HepG2 (cell line): ENCODE results near the gene ZNF559. TPM values are rescaled to one million over a fixed set of nuclear protein-coding genes. Genes with fewer than 3 reads are reported as not detected.
A peak's percentile ranks its signal among the peaks of the same experiment; 100 is the strongest.

Source experiments
- AHR ChIP-seq: IDR thresholded peaks from 2 replicates; pipeline ENCODE4 v1.6.1; 2018; ENCODE audit warnings: missing genetic modification reagents, missing compliant biosample characterization
- ATF6 ChIP-seq: sonication (generic); formaldehyde crosslinking; conservative IDR thresholded peaks from 2 replicates; pipeline ENCODE4 v1.4.0; 2020; ENCODE audit warnings: missing genetic modification reagents
- CBX2 ChIP-seq, 2 experiments: fragments of 200-600 bp in 1 of 2; sonication (generic); formaldehyde crosslinking in 1 of 2; IDR thresholded peaks; 2 replicates each; pipeline versions ENCODE4 v1.7.0 to v1.8.1; 2018 to 2022; ENCODE audit warnings: low read depth in 2 of 2, low read length in 1 of 2, mild to moderate bottlenecking in 1 of 2, missing genetic modification reagents in 1 of 2
- GABPA ChIP-seq, 2 experiments: IDR thresholded peaks; 2 replicates each; pipeline ENCODE4 v1.6.1; 2011 to 2016; ENCODE audit warnings: low read depth in 2 of 2, low read length in 1 of 2, missing biosample characterization in 1 of 2, missing genetic modification characterization in 1 of 2
- HOXA7 ChIP-seq: sonication (generic); formaldehyde crosslinking; IDR thresholded peaks from 2 replicates; pipeline ENCODE4 v1.8.1; 2022; ENCODE audit warnings: mild to moderate bottlenecking, missing genetic modification reagents, moderate library complexity
- NRL ChIP-seq: sonication (generic); formaldehyde crosslinking; IDR thresholded peaks from 2 replicates; pipeline ENCODE4 v1.5.0; 2020; ENCODE audit warnings: missing genetic modification reagents, mild to moderate bottlenecking, moderate library complexity, borderline replicate concordance
- PHF20 ChIP-seq: sonication (generic); formaldehyde crosslinking; IDR thresholded peaks from 2 replicates; pipeline ENCODE4 v1.5.0; 2020; ENCODE audit warnings: mild to moderate bottlenecking, missing genetic modification reagents
- ZNF598 ChIP-seq: sonication (generic); formaldehyde crosslinking; IDR thresholded peaks from 2 replicates; pipeline ENCODE4 v1.5.1; 2020; ENCODE audit warnings: mild to moderate bottlenecking, missing genetic modification reagents, borderline replicate concordance
- polyA plus RNA-seq, 8 experiments: library from polyadenylated mRNA; depleted of rRNA in 3 of 8; stranded (reverse) in 7 of 8; unstranded in 1 of 8; fragments of >200 nt; fragmentation: Illumina TruSeq in 4 of 8; extraction: Trizol in 4 of 8; gene quantifications; 2 replicates each; pipeline versions ENCODE4 v1.2.1 to v1.2.3, GENCODE V29; 2011 to 2016; ENCODE audit warnings: low read depth in 4 of 8, missing spikeins in 1 of 8, mixed read lengths in 1 of 8; ENCODE audit not compliant: insufficient read depth in 1 of 8
- total RNA-seq, 5 experiments: library from RNA; depleted of rRNA; stranded (reverse); fragments of >200 nt; fragmentation: Illumina TruSeq; extraction: Trizol; gene quantifications; 2 replicates each; pipeline ENCODE4 v1.2.3, GENCODE V29; 2016; ENCODE audit warnings: low read depth in 1 of 5
- TF ChIP-seq, protein P1 (sequence below): sonication (generic); formaldehyde crosslinking; IDR thresholded peaks from 2 replicates; pipeline ENCODE4 v1.4.0; 2020; ENCODE audit warnings: missing genetic modification reagents
- TF ChIP-seq, protein P2 (sequence below): sonication (generic); formaldehyde crosslinking; IDR thresholded peaks from 2 replicates; pipeline ENCODE4 v1.8.0; 2022; ENCODE audit warnings: mild to moderate bottlenecking, missing genetic modification reagents
- TF ChIP-seq, protein P3 (sequence below), 2 experiments: fragments of 450-650 bp in 1 of 2; sonication (generic) in 1 of 2; formaldehyde crosslinking in 1 of 2; IDR thresholded peaks; 2 replicates each; pipeline versions ENCODE4 v1.6.1 to v1.8.0; 2016 to 2022; ENCODE audit warnings: antibody characterized with exemption in 1 of 2, mild to moderate bottlenecking in 1 of 2, missing genetic modification reagents in 1 of 2

Gene ZNF559
- total and polyA plus RNA-seq, 2 of the 13 experiments (the other 11 are each of a cell fraction or from before 2014, with no cell fraction given), result 6.3 to 9.8 TPM

- TF ChIP-seq NRL (CRISPR knock-in tag) (no peak), GABPA (IDR thresholded peaks at IDR 0.05; ENCODE audit: low read depth, low read length) (no peak), GABPA (CRISPR knock-in tag; IDR thresholded peaks at IDR 0.05; ENCODE audit: low read depth) (0 out of 2 replicates have a peak, but pooled peaks have one; percentile 42), ATF6 (CRISPR knock-in tag) (no peak), HOXA7 (CRISPR knock-in tag) (no peak), ZNF598 (no peak), PHF20 (CRISPR knock-in tag) (peak; percentile 61), CBX2 (IDR thresholded peaks at IDR 0.05; ENCODE audit: low read depth, low read length) (no peak), CBX2 (CRISPR knock-in tag; IDR thresholded peaks at IDR 0.05; ENCODE audit: low read depth) (no peak), AHR (CRISPR knock-in tag) (no peak)
- TF ChIP-seq, protein P1, sequence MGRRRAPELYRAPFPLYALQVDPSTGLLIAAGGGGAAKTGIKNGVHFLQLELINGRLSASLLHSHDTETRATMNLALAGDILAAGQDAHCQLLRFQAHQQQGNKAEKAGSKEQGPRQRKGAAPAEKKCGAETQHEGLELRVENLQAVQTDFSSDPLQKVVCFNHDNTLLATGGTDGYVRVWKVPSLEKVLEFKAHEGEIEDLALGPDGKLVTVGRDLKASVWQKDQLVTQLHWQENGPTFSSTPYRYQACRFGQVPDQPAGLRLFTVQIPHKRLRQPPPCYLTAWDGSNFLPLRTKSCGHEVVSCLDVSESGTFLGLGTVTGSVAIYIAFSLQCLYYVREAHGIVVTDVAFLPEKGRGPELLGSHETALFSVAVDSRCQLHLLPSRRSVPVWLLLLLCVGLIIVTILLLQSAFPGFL (CRISPR knock-in tag), result no peak
- TF ChIP-seq, protein P2, sequence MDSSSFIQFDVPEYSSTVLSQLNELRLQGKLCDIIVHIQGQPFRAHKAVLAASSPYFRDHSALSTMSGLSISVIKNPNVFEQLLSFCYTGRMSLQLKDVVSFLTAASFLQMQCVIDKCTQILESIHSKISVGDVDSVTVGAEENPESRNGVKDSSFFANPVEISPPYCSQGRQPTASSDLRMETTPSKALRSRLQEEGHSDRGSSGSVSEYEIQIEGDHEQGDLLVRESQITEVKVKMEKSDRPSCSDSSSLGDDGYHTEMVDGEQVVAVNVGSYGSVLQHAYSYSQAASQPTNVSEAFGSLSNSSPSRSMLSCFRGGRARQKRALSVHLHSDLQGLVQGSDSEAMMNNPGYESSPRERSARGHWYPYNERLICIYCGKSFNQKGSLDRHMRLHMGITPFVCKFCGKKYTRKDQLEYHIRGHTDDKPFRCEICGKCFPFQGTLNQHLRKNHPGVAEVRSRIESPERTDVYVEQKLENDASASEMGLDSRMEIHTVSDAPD, result no peak
- TF ChIP-seq, protein P3, sequence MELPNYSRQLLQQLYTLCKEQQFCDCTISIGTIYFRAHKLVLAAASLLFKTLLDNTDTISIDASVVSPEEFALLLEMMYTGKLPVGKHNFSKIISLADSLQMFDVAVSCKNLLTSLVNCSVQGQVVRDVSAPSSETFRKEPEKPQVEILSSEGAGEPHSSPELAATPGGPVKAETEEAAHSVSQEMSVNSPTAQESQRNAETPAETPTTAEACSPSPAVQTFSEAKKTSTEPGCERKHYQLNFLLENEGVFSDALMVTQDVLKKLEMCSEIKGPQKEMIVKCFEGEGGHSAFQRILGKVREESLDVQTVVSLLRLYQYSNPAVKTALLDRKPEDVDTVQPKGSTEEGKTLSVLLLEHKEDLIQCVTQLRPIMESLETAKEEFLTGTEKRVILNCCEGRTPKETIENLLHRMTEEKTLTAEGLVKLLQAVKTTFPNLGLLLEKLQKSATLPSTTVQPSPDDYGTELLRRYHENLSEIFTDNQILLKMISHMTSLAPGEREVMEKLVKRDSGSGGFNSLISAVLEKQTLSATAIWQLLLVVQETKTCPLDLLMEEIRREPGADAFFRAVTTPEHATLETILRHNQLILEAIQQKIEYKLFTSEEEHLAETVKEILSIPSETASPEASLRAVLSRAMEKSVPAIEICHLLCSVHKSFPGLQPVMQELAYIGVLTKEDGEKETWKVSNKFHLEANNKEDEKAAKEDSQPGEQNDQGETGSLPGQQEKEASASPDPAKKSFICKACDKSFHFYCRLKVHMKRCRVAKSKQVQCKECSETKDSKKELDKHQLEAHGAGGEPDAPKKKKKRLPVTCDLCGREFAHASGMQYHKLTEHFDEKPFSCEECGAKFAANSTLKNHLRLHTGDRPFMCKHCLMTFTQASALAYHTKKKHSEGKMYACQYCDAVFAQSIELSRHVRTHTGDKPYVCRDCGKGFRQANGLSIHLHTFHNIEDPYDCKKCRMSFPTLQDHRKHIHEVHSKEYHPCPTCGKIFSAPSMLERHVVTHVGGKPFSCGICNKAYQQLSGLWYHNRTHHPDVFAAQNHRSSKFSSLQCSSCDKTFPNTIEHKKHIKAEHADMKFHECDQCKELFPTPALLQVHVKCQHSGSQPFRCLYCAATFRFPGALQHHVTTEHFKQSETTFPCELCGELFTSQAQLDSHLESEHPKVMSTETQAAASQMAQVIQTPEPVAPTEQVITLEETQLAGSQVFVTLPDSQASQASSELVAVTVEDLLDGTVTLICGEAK (IDR thresholded peaks at IDR 0.05), result no peak
- TF ChIP-seq, protein P3 (CRISPR knock-in tag; IDR thresholded peaks at IDR 0.05), result no peak
These were observed at the start of gene ZNF559 (continued) for GRCh38 chr19:9323919-9324583.
